K562 (cell line): ENCODE data around the gene VPS37D. TPM values are rescaled to one million over a fixed set of nuclear protein-coding genes. Genes with fewer than 3 reads are reported as not detected.
A peak's percentile ranks its signal among the peaks of the same experiment; 100 is the strongest.

Experiments used
- ATAC-seq: fragments of 200-7000 bp; cut with Tn5 transposase; 3 replicates; pipeline ENCODE4 v1.9.1; 2020; ENCODE audit warnings: moderate library complexity
- BruUV-seq: library from RNA; stranded (reverse); fragments of 400-500 nt; replicated peaks from 2 replicates; lab custom pipeline; 2021; lab: Mats Ljungman, UMichigan
- CTCF ChIA-PET: fragments of 300-600 bp; formaldehyde crosslinking; extraction: SDS; loops from one replicate; lab custom pipeline; 2021; ENCODE audit warnings: low intra/inter-chr PET ratio; lab: Yijun Ruan, JAX
- POLR2A ChIA-PET: fragments of 300-600, 350-650 bp; sonication (Branson Sonifier 250); formaldehyde crosslinking; extraction: SDS; loops from one replicate; lab custom pipeline; 2021; ENCODE audit warnings: antibody characterized with exemption, inconsistent platforms; lab: Yijun Ruan, JAX
- DNase-seq, 4 experiments: peaks; one replicate each; pipeline versions ENCODE4 v3.0.0 to v3.0.0-alpha.2; 2011 to 2018; ENCODE audit warnings: low spot score in 3 of 4, mixed read lengths in 3 of 4; ENCODE audit errors: extremely low read depth in 1 of 4
- FAIRE-seq: peaks from 2 replicates; lab custom pipeline; 2011; peaks lifted over from hg19 to GRCh38; lab: Jason Lieb, UNC
- H2AFZ ChIP-seq: 2 replicates; pipeline ENCODE4 v1.6.0; 2011; ENCODE audit warnings: low read depth, low read length, control low read depth, inconsistent platforms
- H3K27ac ChIP-seq: fragments of 200-600 bp; 3 replicates; pipeline ENCODE4 v1.8.0; 2011; ENCODE audit warnings: low read depth, mild to moderate bottlenecking, control low read depth, inconsistent platforms, low read length, moderate library complexity, mixed read lengths; ENCODE audit errors: extremely low read depth
- H3K27me3 ChIP-seq, 2 experiments: fragments of 300-600 bp in 1 of 2; 2 replicates in 1 of 2; 3 replicates in 1 of 2; pipeline versions ENCODE4 v1.6.0 to v1.8.0; 2011; ENCODE audit warnings: inconsistent platforms in 2 of 2, low read length in 2 of 2, mild to moderate bottlenecking in 1 of 2, mixed read lengths in 1 of 2, moderate library complexity in 1 of 2; ENCODE audit not compliant: control insufficient read depth in 2 of 2, insufficient read depth in 2 of 2
- H3K36me3 ChIP-seq: fragments of 300-600 bp; 3 replicates; pipeline ENCODE4 v1.8.0; 2011; ENCODE audit warnings: mild to moderate bottlenecking, low read length, inconsistent platforms; ENCODE audit not compliant: control insufficient read depth, insufficient read depth
- H3K4me1 ChIP-seq, 2 experiments: fragments of 200-600 bp in 1 of 2; replicated peaks in 1 of 2; 2 replicates in 1 of 2; 3 replicates in 1 of 2; pipeline versions ENCODE4 v1.5.1 to v1.8.0; 2011; ENCODE audit warnings: inconsistent platforms in 2 of 2, low read length in 2 of 2, mild to moderate bottlenecking in 1 of 2, mixed read lengths in 1 of 2, moderate library complexity in 1 of 2; ENCODE audit not compliant: control insufficient read depth in 2 of 2, insufficient read depth in 2 of 2
- H3K4me2 ChIP-seq: 2 replicates; pipeline ENCODE4 v1.6.1; 2011; ENCODE audit warnings: low read length, control low read depth, inconsistent platforms, mixed read lengths; ENCODE audit not compliant: insufficient read depth
- H3K4me3 ChIP-seq: fragments of 200-600 bp; sonication (generic), shearing (Covaris generic); 2 replicates; pipeline ENCODE4 v1.5.1; 2016; ENCODE audit warnings: control low read depth, inconsistent platforms
- H3K79me2 ChIP-seq: fragments of 200-600 bp; 3 replicates; pipeline ENCODE4 v1.8.0; 2011; ENCODE audit warnings: low read length, inconsistent platforms; ENCODE audit not compliant: control insufficient read depth, insufficient read depth
- H3K9ac ChIP-seq, 2 experiments: 2 replicates each; pipeline versions ENCODE4 v1.6.0 to v1.6.1; 2011; ENCODE audit warnings: low read depth in 2 of 2, low read length in 2 of 2, control low read depth in 1 of 2, inconsistent platforms in 1 of 2, mild to moderate bottlenecking in 1 of 2, mixed read lengths in 1 of 2; ENCODE audit not compliant: insufficient read depth in 1 of 2
- H3K9me1 ChIP-seq: one replicate; pipeline ENCODE4 v1.6.0; 2011; ENCODE audit warnings: inconsistent platforms, mild to moderate bottlenecking, low read length, moderate library complexity; ENCODE audit not compliant: control insufficient read depth, insufficient read depth
- H3K9me3 ChIP-seq: replicated peaks from 2 replicates; pipeline ENCODE4 v1.5.1; 2011; ENCODE audit warnings: low read depth, low read length, inconsistent platforms; ENCODE audit not compliant: control insufficient read depth, insufficient read depth
- H4K20me1 ChIP-seq: replicated peaks from 2 replicates; pipeline ENCODE4 v1.6.1; 2011; ENCODE audit warnings: low read length, inconsistent platforms, mixed read lengths; ENCODE audit not compliant: control insufficient read depth, insufficient read depth
- CUX1 ChIP-seq: fragments of 200-800 bp; sonication (Bioruptor generic); IDR thresholded peaks from 2 replicates; pipeline ENCODE4 v1.6.1; 2016; ENCODE audit warnings: missing genetic modification characterization, missing compliant biosample characterization
- HEY1 ChIP-seq: fragments of 250-450 bp; sonication (Bioruptor Pico); IDR thresholded peaks from 2 replicates; pipeline ENCODE4 v1.5.0; 2020; ENCODE audit warnings: mild to moderate bottlenecking, moderate library complexity, borderline replicate concordance
- POLR2G ChIP-seq: fragments of 200-400 bp; formaldehyde crosslinking; IDR thresholded peaks from 2 replicates; pipeline ENCODE4 v1.6.1; 2017; ENCODE audit warnings: low read depth, mild to moderate bottlenecking, antibody characterized with exemption, low read length, moderate library complexity
- TAF7 ChIP-seq: fragments of 450-650 bp; IDR thresholded peaks from 2 replicates; pipeline ENCODE4 v1.6.1; 2016; ENCODE audit warnings: missing genetic modification characterization, missing compliant biosample characterization
- WGBS: fragments of 100-300 bp; shearing (Covaris generic); methylation state at CpG from one replicate; pipeline ENCODE4 v1.1.6; 2016; ENCODE audit warnings: low coverage, mixed read lengths; ENCODE audit not compliant: insufficient coverage; ENCODE audit errors: missing lambda C conversion rate; 5-methylcytosine and 5-hydroxymethylcytosine counted together
- in situ Hi-C: fragments of 300-500 bp; cut with MboI; formaldehyde crosslinking; loops from 4 replicates; pipeline ENCODE4 v1.15.0; 2018; ENCODE audit warnings: inconsistent platforms, mixed read lengths
- intact Hi-C: fragments of 100-400 bp; cut with micrococcal nuclease; formaldehyde crosslinking; loops from 2 replicates; pipeline ENCODE4 v1.14.2; 2022
- polyA plus RNA-seq, 8 experiments: library from polyadenylated mRNA; depleted of rRNA in 4 of 8; stranded (reverse) in 5 of 8; unstranded in 3 of 8; fragments of >200 nt; fragmentation: Nextera tagmentation in 2 of 8; fragmentation: Illumina TruSeq in 1 of 8; extraction: Ambion mirVana in 2 of 8; extraction: Trizol in 1 of 8; gene quantifications; 2 replicates each; pipeline versions ENCODE4 v1.2.1 to v1.2.3, GENCODE V29; 2011 to 2014; ENCODE audit warnings: inconsistent platforms in 1 of 8, missing spikeins in 1 of 8
- total RNA-seq, 7 experiments: library from RNA; depleted of rRNA in 6 of 7; stranded (reverse); fragments of >200 nt in 6 of 7; fragmentation: Illumina TruSeq in 2 of 7; extraction: Trizol in 2 of 7; gene quantifications; 2 replicates each; pipeline versions ENCODE4 v1.2.1 to v1.2.3, GENCODE V29; 2011 to 2021; ENCODE audit warnings: low replicate concordance in 1 of 7

The VPS37D gene
- total and polyA plus RNA-seq, 9 of the 15 experiments (the other 6 are each of a cell fraction or from before 2014, with no cell fraction given) = 0.25 to 2.3 (median 1.0) TPM; not detected in 3

- Histone ChIP-seq H3K4me1 (peaks cover 9 to 45% of the 10 kb centered on the region in 2 experiments; a peak in 4 of 5 replicates), H3K36me3 (peaks cover 69% of the 10 kb centered on the region; the same call in 2 of the 3 replicates), H3K9me3 (no peaks in the 10 kb centered on the region)
- TF ChIP-seq TAF7 = no peak
- no peak for TF ChIP-seq HEY1 (CRISPR knock-in tag)
- peak; percentile 67 for TF ChIP-seq POLR2G
- no peak for TF ChIP-seq CUX1 (CRISPR knock-in tag)
- TF ChIP-seq, all 486 proteins: peak for 1
- peaks cover 19% of the 10 kb centered on the region for H4K20me1 ChIP-seq
- ChIA-PET POLR2A (interaction anchor here (0.6 to 2.3 kb wide), 5 partner anchors 9 to 101 kb away, joined by 3 to 10 read pairs (median 3); no protein-coding TSS in a partner anchor), CTCF (no interaction called here)
- no peak overlapping the region for H3K4me3 ChIP-seq
- H3K9me1 ChIP-seq = no peaks in the 10 kb centered on the region
- no peak overlapping the region for H2AFZ ChIP-seq
- ATAC-seq (no peak), FAIRE-seq (no peak), DNase-seq (no peak)
- H3K9ac ChIP-seq = peak overlapping the region in 1 of 2 experiments; percentile 61; a peak in 1 of 4 replicates
- no peak overlapping the region for H3K27ac ChIP-seq
- no TSS peak for BruUV-seq
- in situ Hi-C loops = no loop called here
- no peaks in the 10 kb centered on the region; a peak in 1 of 5 replicates for H3K27me3 ChIP-seq
- intact Hi-C loops = no loop called here
- no peaks in the 10 kb centered on the region for H3K79me2 ChIP-seq
- H3K4me2 ChIP-seq = no peak overlapping the region
- WGBS = 83% methylated on average over 12 of the region's 14 CpGs
These were observed 32.4 kb downstream of the VPS37D start for GRCh38 chr7:73700069-73700423.
